GM19238 (cell line): Measurements from ENCODE around the gene HCST.
"Not testable (repeated sequence)": the region's sequence is repeated elsewhere in the genome, so short reads cannot be mapped to it uniquely, and the experiment has no call there.

Experiments used
- DNase-seq: peaks from one replicate; pipeline ENCODE4 v3.0.0; 2011; ENCODE audit warnings: low spot score; ENCODE audit not compliant: insufficient read length

The HCST gene

GRCh38 chr19:35904311-35905068, 2.2 kb downstream of the HCST start:
- DNase-seq = no peak

GRCh38 chr19:35905178-35905727, 2.9 kb downstream of the HCST start:
- no peak for DNase-seq

GRCh38 chr19:35907377-35907745, 5.0 kb downstream of the HCST start:
- DNase-seq = no peak

- DNase-seq = no peak
Observed at GRCh38 chr19:35908010-35908441, 5.7 kb downstream of the HCST start, which contains the start of gene TYROBP. Gene TYROBP, minus strand, starts transcription at chr19:35908295. Its CDS starts 67 bp downstream, at chr19:35908228.

GRCh38 chr19:35908973-35909683, 6.8 kb downstream of the HCST start:
- DNase-seq = peak; percentile 70

GRCh38 chr19:35909684-35910035, 7.3 kb downstream of the HCST start:
- DNase-seq = no peak

GRCh38 chr19:35910355-35910754, 8.0 kb downstream of the HCST start:
- DNase-seq = not testable (repeated sequence)

GRCh38 chr19:35911173-35911572, 8.8 kb downstream of the HCST start:
- DNase-seq = no peak

- no peak for DNase-seq
Observed at GRCh38 chr19:35911790-35912189, 9.5 kb downstream of the HCST start.

- DNase-seq = no peak
Observed at GRCh38 chr19:35913589-35913988, 11.3 kb downstream of the HCST start.

GRCh38 chr19:35915443-35915842, 13.1 kb downstream of the HCST start:
- no peak for DNase-seq

- no peak for DNase-seq
Observed at GRCh38 chr19:35919306-35919705, 17.0 kb downstream of the HCST start.

GRCh38 chr19:35921012-35921411, 18.7 kb downstream of the HCST start:
- no peak for DNase-seq

GRCh38 chr19:35925501-35925900, 23.2 kb downstream of the HCST start:
- DNase-seq = no peak

GRCh38 chr19:35928507-35928906, 26.2 kb downstream of the HCST start:
- DNase-seq = no peak

GRCh38 chr19:35929876-35930275, 27.5 kb downstream of the HCST start:
- DNase-seq = no peak

- peak; percentile 99 for DNase-seq
Observed at GRCh38 chr19:35931161-35931873, 29.0 kb downstream of the HCST start.

GRCh38 chr19:35931874-35932202, 29.5 kb downstream of the HCST start:
- no peak for DNase-seq

- no peak for DNase-seq
Observed at GRCh38 chr19:35932291-35932936, 30.1 kb downstream of the HCST start.

GRCh38 chr19:35935911-35936737, 33.8 kb downstream of the HCST start, which contains the start of gene LRFN3:
Gene LRFN3, plus strand, starts transcription at chr19:35936374. Its CDS starts 3,052 bp downstream, at chr19:35939426.
- DNase-seq = no peak
